HCT116 (cell line): ENCODE results near the gene FAAH2. TPM values are rescaled to one million over a fixed set of nuclear protein-coding genes. Genes with fewer than 3 reads are reported as not detected.

ENCODE experiments used
- ATAC-seq: fragments of 200-7000 bp; cut with Tn5 transposase; 2 replicates; pipeline ENCODE4 v1.9.1; 2020; ENCODE audit warnings: mild to moderate bottlenecking, moderate library complexity
- BruUV-seq: library from RNA; stranded (reverse); fragments of 400-500 nt; replicated peaks from 2 replicates; lab custom pipeline; 2021; lab: Mats Ljungman, UMichigan
- CTCF ChIA-PET: fragments of 300-600 bp; sonication (Branson Sonifier 250); formaldehyde crosslinking; loops from one replicate; lab custom pipeline; 2021; ENCODE audit warnings: antibody characterized with exemption; lab: Charles Lee
- POLR2A ChIA-PET: fragments of 300-600, 350-600 bp; sonication (Branson Sonifier 250); formaldehyde crosslinking; loops from one replicate; lab custom pipeline; 2021; ENCODE audit warnings: antibody characterized with exemption; lab: Charles Lee
- RAD21 ChIA-PET, 2 experiments: fragments of 300-600 bp; sonication (Branson Sonifier 250); formaldehyde crosslinking; loops; one replicate each; lab custom pipeline; 2023; ENCODE audit warnings: low total read pairs in 2 of 2; ENCODE audit not compliant: uncharacterized antibody in 2 of 2, unreplicated experiment in 2 of 2, low non-redundant PET in 1 of 2; lab: Charles Lee
- DNase-seq: peaks from one replicate; pipeline ENCODE4 v3.0.0-alpha.2; 2010; ENCODE audit warnings: low read depth, low spot score
- H2AFZ ChIP-seq: fragments of 200-600 bp; shearing (Covaris generic), sonication (generic); 2 replicates; pipeline ENCODE4 v1.6.1; 2017; ENCODE audit warnings: low read depth, mixed run types, mixed read lengths, antibody characterized with exemption, low read length; ENCODE audit not compliant: poor library complexity, severe bottlenecking
- H3K27ac ChIP-seq: 2 replicates; pipeline ENCODE4 v1.5.1; 2012; ENCODE audit warnings: low read depth, low read length
- H3K27me3 ChIP-seq: fragments of 200-600 bp; sonication (generic); 2 replicates; pipeline ENCODE4 v1.6.1; 2016; ENCODE audit warnings: mixed run types, low read length, mixed read lengths; ENCODE audit not compliant: insufficient read depth
- H3K36me3 ChIP-seq, 2 experiments: fragments of 200-500 bp in 1 of 2; fragments of 200-600 bp in 1 of 2; sonication (Bioruptor generic) in 1 of 2; sonication (generic) in 1 of 2; 2 replicates each; pipeline versions ENCODE4 v1.5.1 to v1.6.1; 2014 to 2016; ENCODE audit warnings: low read length in 2 of 2, inconsistent platforms in 1 of 2, mixed read lengths in 1 of 2, mixed run types in 1 of 2; ENCODE audit not compliant: insufficient read depth in 2 of 2, control insufficient read depth in 1 of 2
- H3K4me1 ChIP-seq, 2 experiments: fragments of 200-600 bp in 1 of 2; sonication (generic) in 1 of 2; 2 replicates each; pipeline versions ENCODE4 v1.5.1 to v1.6.1; 2012 to 2017; ENCODE audit warnings: low read length in 2 of 2, inconsistent platforms in 1 of 2, mild to moderate bottlenecking in 1 of 2, mixed read lengths in 1 of 2, mixed run types in 1 of 2, moderate library complexity in 1 of 2; ENCODE audit not compliant: insufficient read depth in 2 of 2, control insufficient read depth in 1 of 2
- H3K4me2 ChIP-seq: fragments of 200-600 bp; sonication (generic); 2 replicates; pipeline ENCODE4 v1.6.1; 2017; ENCODE audit warnings: mixed run types, low read length, mixed read lengths
- H3K4me3 ChIP-seq, 2 experiments: fragments of 200-600 bp in 1 of 2; sonication (generic) in 1 of 2; replicated peaks in 1 of 2; 2 replicates each; pipeline ENCODE4 v1.5.1; 2011 to 2016; ENCODE audit warnings: low read length in 2 of 2, control low read depth in 1 of 2, low read depth in 1 of 2, mild to moderate bottlenecking in 1 of 2, mixed read lengths in 1 of 2, mixed run types in 1 of 2
- H3K79me2 ChIP-seq: fragments of 200-600 bp; sonication (generic); 2 replicates; pipeline ENCODE4 v1.6.1; 2017; ENCODE audit warnings: mild to moderate bottlenecking, mixed run types, low read length, moderate library complexity, mixed read lengths; ENCODE audit not compliant: insufficient read depth
- H3K9ac ChIP-seq: fragments of 200-600 bp; sonication (generic); 2 replicates; pipeline ENCODE4 v1.6.1; 2016; ENCODE audit warnings: low read length, mixed read lengths
- H3K9me2 ChIP-seq: fragments of 200-600 bp; sonication (generic), shearing (Covaris generic); 2 replicates; pipeline ENCODE4 v1.6.1; 2017; ENCODE audit warnings: mixed run types, mild to moderate bottlenecking, moderate library complexity; ENCODE audit not compliant: insufficient read depth
- H3K9me3 ChIP-seq, 2 experiments: fragments of 200-500 bp in 1 of 2; fragments of 200-600 bp in 1 of 2; sonication (Bioruptor generic) in 1 of 2; sonication (generic) in 1 of 2; 2 replicates each; pipeline ENCODE4 v1.6.1; 2014 to 2017; ENCODE audit warnings: low read length in 2 of 2, mixed read lengths in 2 of 2, inconsistent platforms in 1 of 2, low read depth in 1 of 2, mild to moderate bottlenecking in 1 of 2, mixed run types in 1 of 2, moderate library complexity in 1 of 2; ENCODE audit not compliant: control insufficient read depth in 1 of 2, insufficient read depth in 1 of 2
- H4K20me1 ChIP-seq: fragments of 200-600 bp; sonication (generic), shearing (Covaris generic); 2 replicates; pipeline ENCODE4 v1.6.1; 2017; ENCODE audit warnings: mixed run types, mild to moderate bottlenecking, moderate library complexity; ENCODE audit not compliant: insufficient read depth
- ELF1 ChIP-seq: IDR thresholded peaks from 2 replicates; pipeline ENCODE4 v1.6.1; 2012; ENCODE audit warnings: low read depth, borderline replicate concordance
- EZH2 ChIP-seq: fragments of 200-600 bp; sonication (generic); IDR thresholded peaks from 2 replicates; pipeline ENCODE4 v1.6.1; 2017; ENCODE audit warnings: antibody characterized with exemption, mixed run types
- EZH2phosphoT487 ChIP-seq: fragments of 200-600 bp; IDR thresholded peaks from 2 replicates; pipeline ENCODE4 v1.6.1; 2018; ENCODE audit warnings: antibody characterized with exemption, borderline replicate concordance
- POLR2A ChIP-seq: IDR thresholded peaks from 2 replicates; pipeline ENCODE4 v1.7.0; 2011; ENCODE audit warnings: borderline replicate concordance; ENCODE audit not compliant: insufficient read depth, insufficient read length; ENCODE audit errors: extremely low read depth
- SIN3A ChIP-seq: IDR thresholded peaks from 2 replicates; pipeline ENCODE4 v1.6.1; 2012; ENCODE audit warnings: low read depth
- SP1 ChIP-seq: IDR thresholded peaks from 2 replicates; pipeline ENCODE4 v1.6.1; 2012; ENCODE audit warnings: low read depth
- SRF ChIP-seq: IDR thresholded peaks from 2 replicates; pipeline ENCODE4 v1.6.1; 2012; ENCODE audit warnings: low read depth
- YY1 ChIP-seq: IDR thresholded peaks from 2 replicates; pipeline ENCODE4 v1.6.1; 2011; ENCODE audit warnings: low read length, low read depth, moderate library complexity, mild to moderate bottlenecking; ENCODE audit not compliant: insufficient replicate concordance; ENCODE audit errors: extremely low read depth
- ZFX ChIP-seq: fragments of 450-650 bp; IDR thresholded peaks from 2 replicates; pipeline ENCODE4 v1.6.1; 2017
- intact Hi-C: fragments of 100-400 bp; cut with micrococcal nuclease; formaldehyde crosslinking; loops from 2 replicates; pipeline ENCODE4 v1.10.0; 2022
- total RNA-seq: library from RNA; stranded (reverse); gene quantifications from one replicate; pipeline ENCODE4 v1.2.1, GENCODE V29; 2021; ENCODE audit not compliant: unreplicated experiment
- TF ChIP-seq, protein P1 (sequence below): IDR thresholded peaks from 2 replicates; pipeline ENCODE4 v1.6.1; 2012
- TF ChIP-seq, protein P2 (sequence below), 3 experiments: fragments of 200-600 bp in 1 of 3; sonication (generic) in 1 of 3; IDR thresholded peaks in 2 of 3; conservative IDR thresholded peaks in 1 of 3; 2 replicates each; pipeline ENCODE4 v1.5.1; 2012 to 2017; ENCODE audit warnings: low read depth in 2 of 3, low read length in 2 of 3, antibody characterized with exemption in 1 of 3, borderline replicate concordance in 1 of 3, control low read depth in 1 of 3, mild to moderate bottlenecking in 1 of 3, mixed read lengths in 1 of 3, mixed run types in 1 of 3, moderate library complexity in 1 of 3; ENCODE audit not compliant: insufficient read depth in 1 of 3

Gene FAAH2
- total RNA-seq, 1 experiment from 2014 or later: 6.1 TPM

DNA sequence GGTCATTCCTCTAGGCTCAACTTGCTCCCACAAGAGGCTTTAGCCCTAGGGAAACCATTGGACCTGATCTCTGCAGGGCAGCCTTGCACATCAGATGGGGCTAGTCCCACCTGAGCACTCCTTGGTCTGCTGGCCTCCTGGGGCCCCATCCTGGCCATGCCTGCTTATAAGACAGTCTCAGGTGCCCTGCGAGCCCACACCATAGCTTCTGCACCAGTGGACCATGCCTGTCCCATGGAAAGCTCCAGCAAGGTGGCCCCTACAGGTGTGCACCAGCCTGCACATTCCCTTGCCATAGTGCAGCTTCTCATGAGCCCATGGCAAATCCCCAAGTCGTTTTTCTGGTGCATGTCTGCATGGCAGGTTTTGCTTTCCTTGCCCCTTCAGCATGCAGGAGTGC lies 19.6 kb upstream of the FAAH2 start:
- H3K4me3 ChIP-seq: no peak overlapping the region
- no peak for DNase-seq
- TF ChIP-seq YY1 (no peak), POLR2A (no peak), EZH2 (no peak), SRF (no peak), ZFX (no peak), ELF1 (no peak), SP1 (no peak), SIN3A (no peak)
- TF ChIP-seq, protein P1, sequence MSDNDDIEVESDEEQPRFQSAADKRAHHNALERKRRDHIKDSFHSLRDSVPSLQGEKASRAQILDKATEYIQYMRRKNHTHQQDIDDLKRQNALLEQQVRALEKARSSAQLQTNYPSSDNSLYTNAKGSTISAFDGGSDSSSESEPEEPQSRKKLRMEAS: no peak
- TF ChIP-seq, protein P2, sequence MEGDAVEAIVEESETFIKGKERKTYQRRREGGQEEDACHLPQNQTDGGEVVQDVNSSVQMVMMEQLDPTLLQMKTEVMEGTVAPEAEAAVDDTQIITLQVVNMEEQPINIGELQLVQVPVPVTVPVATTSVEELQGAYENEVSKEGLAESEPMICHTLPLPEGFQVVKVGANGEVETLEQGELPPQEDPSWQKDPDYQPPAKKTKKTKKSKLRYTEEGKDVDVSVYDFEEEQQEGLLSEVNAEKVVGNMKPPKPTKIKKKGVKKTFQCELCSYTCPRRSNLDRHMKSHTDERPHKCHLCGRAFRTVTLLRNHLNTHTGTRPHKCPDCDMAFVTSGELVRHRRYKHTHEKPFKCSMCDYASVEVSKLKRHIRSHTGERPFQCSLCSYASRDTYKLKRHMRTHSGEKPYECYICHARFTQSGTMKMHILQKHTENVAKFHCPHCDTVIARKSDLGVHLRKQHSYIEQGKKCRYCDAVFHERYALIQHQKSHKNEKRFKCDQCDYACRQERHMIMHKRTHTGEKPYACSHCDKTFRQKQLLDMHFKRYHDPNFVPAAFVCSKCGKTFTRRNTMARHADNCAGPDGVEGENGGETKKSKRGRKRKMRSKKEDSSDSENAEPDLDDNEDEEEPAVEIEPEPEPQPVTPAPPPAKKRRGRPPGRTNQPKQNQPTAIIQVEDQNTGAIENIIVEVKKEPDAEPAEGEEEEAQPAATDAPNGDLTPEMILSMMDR (IDR thresholded peaks at IDR 0.05 in 2 of 3, conservative IDR thresholded peaks at IDR 0.05 in 1 of 3; ENCODE audit: borderline replicate concordance in 1 of 3, insufficient read depth in 1 of 3, low read depth in 2 of 3, low read length in 2 of 3): no peak
- no peaks in the 10 kb centered on the region for H3K9me2 ChIP-seq
- intact Hi-C loops: no loop called here
- H3K36me3 ChIP-seq: no peaks in the 10 kb centered on the region
- no peak overlapping the region for H3K27ac ChIP-seq
- H3K9me3 ChIP-seq: no peaks in the 10 kb centered on the region
- no peak overlapping the region for H3K4me2 ChIP-seq
- H4K20me1 ChIP-seq: no peaks in the 10 kb centered on the region
- RAD21 ChIA-PET: no interaction called here
- H2AFZ ChIP-seq: no peak overlapping the region
- no peak for ATAC-seq
- CTCF ChIA-PET: no interaction called here
- H3K79me2 ChIP-seq: no peaks in the 10 kb centered on the region
- no peak overlapping the region for H3K9ac ChIP-seq
- H3K4me1 ChIP-seq: no peaks in the 10 kb centered on the region
- no peaks in the 10 kb centered on the region for H3K27me3 ChIP-seq
- BruUV-seq: no TSS peak
- POLR2A ChIA-PET: no interaction called here

DNA sequence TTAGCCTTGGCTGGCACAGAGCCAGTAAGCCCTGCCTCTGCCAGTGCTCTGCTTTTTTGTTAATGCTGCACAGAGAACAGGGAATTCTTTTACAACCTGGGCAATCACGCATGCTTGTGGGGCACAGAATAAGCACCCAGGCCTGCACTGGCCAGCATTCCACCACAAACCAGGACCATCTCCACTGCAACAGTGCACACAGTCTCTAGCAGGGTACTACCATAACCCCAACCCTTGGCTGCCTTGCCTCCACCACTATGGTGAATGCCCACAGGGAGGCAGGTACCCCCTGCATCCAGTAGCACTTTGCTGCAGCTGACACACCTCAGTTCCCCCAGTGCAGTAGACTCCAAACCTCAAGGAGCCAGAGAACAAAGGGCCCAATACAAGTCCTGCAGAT lies 19.2 kb upstream of the FAAH2 start:
- ATAC-seq (no peak), DNase-seq (no peak)
- Histone ChIP-seq H3K79me2 (no peaks in the 10 kb centered on the region), H4K20me1 (no peaks in the 10 kb centered on the region), H3K9ac (no peak overlapping the region), H3K4me1 (no peaks in the 10 kb centered on the region), H2AFZ (no peak overlapping the region), H3K9me3 (no peaks in the 10 kb centered on the region), H3K9me2 (no peaks in the 10 kb centered on the region), H3K4me2 (no peak overlapping the region), H3K27me3 (no peaks in the 10 kb centered on the region), H3K36me3 (no peaks in the 10 kb centered on the region), H3K4me3 (no peak overlapping the region), H3K27ac (no peak overlapping the region)
- TF ChIP-seq ELF1: no peak
- no peak for TF ChIP-seq EZH2phosphoT487
- ChIA-PET CTCF (no interaction called here), POLR2A (no interaction called here), RAD21 (no interaction called here)
- BruUV-seq: no TSS peak
- intact Hi-C loops: no loop called here
